ENCODE data around the gene EFCAB12. TPM values are rescaled to one million over a fixed set of nuclear protein-coding genes. Genes with fewer than 3 reads are reported as not detected.
A peak's percentile ranks its signal among the peaks of the same experiment; 100 is the strongest.
"Not testable (repeated sequence)": the region's sequence is repeated elsewhere in the genome, so short reads cannot be mapped to it uniquely, and the experiment has no call there.

EFCAB12 gene
- total RNA-seq, 2 donors from 2014 or later, result 0.33 to 0.73 TPM

GRCh38 chr3:129398803-129399144 is 29.7 kb downstream of the EFCAB12 start:
- peak overlapping the region; percentile 98 for H3K27ac Mint-ChIP-seq
- H3K9me3 Mint-ChIP-seq, result no peaks in the 10 kb centered on the region
- Histone ChIP-seq H3K36me3 (ENCODE audit: control insufficient read depth, insufficient read depth, low read length) (peaks cover 30% of the 10 kb centered on the region), H3K9ac (ENCODE audit: extremely low read depth, low read length, poor library complexity, severe bottlenecking) (peak overlapping the region; percentile 91), H3K9me3 (ENCODE audit: control insufficient read depth, low read length) (no peaks in the 10 kb centered on the region), H3K4me1 (ENCODE audit: control insufficient read depth, insufficient read depth, low read length) (no peaks in the 10 kb centered on the region), H3K27ac (ENCODE audit: low read depth, low read length) (peak overlapping the region; percentile 82), H3K4me3 (ENCODE audit: low read length) (peak overlapping the region; percentile 95), H3K27me3 (ENCODE audit: control insufficient read depth, insufficient read depth, low read length, poor library complexity, severe bottlenecking) (no peaks in the 10 kb centered on the region)
- DNase-seq, result peak; percentile 62
- 0 to 4% methylated on average over 8 to 18 of the region's 18 CpGs for WGBS, 2 experiments (ENCODE audit: insufficient coverage in 1 of 2, insufficient read length in 1 of 2)
- H3K27me3 Mint-ChIP-seq (ENCODE audit: insufficient read depth), result no peaks in the 10 kb centered on the region
- TF ChIP-seq CTCF (conservative IDR thresholded peaks at IDR 0.05), result no peak
- peak overlapping the region; percentile 99 for H3K4me3 Mint-ChIP-seq
- peaks cover 9% of the 10 kb centered on the region for H3K4me1 Mint-ChIP-seq
- H3K36me3 Mint-ChIP-seq (ENCODE audit: low read depth), result peaks cover 17% of the 10 kb centered on the region

GRCh38 chr3:129393760-129394564 is 34.5 kb downstream of the EFCAB12 start:
- H3K4me3 ChIP-seq (ENCODE audit: low read length); H3K9me3 ChIP-seq (ENCODE audit: control insufficient read depth, low read length); H3K27me3 ChIP-seq (ENCODE audit: control insufficient read depth, insufficient read depth, low read length, poor library complexity, severe bottlenecking); H3K4me1 ChIP-seq (ENCODE audit: control insufficient read depth, insufficient read depth, low read length); H3K27ac Mint-ChIP-seq; H3K9ac ChIP-seq (ENCODE audit: extremely low read depth, low read length, poor library complexity, severe bottlenecking); H3K9me3 Mint-ChIP-seq; H3K4me3 Mint-ChIP-seq; H3K27me3 Mint-ChIP-seq (ENCODE audit: insufficient read depth); DNase-seq; H3K27ac ChIP-seq (ENCODE audit: low read depth, low read length): not testable (repeated sequence)
- H3K36me3 ChIP-seq (ENCODE audit: control insufficient read depth, insufficient read depth, low read length), result peaks cover 61% of the 10 kb centered on the region
- peaks cover 23% of the 10 kb centered on the region for H3K4me1 Mint-ChIP-seq
- 80 to 96% methylated on average over 1 to 7 of the region's 17 CpGs for WGBS, 2 experiments (ENCODE audit: insufficient coverage in 1 of 2, insufficient read length in 1 of 2)
- peaks cover 53% of the 10 kb centered on the region for H3K36me3 Mint-ChIP-seq (ENCODE audit: low read depth)

- no peaks in the 10 kb centered on the region for H3K27me3 Mint-ChIP-seq (ENCODE audit: insufficient read depth)
- H3K36me3 Mint-ChIP-seq (ENCODE audit: low read depth), result peaks cover 56% of the 10 kb centered on the region
- peaks cover 63% of the 10 kb centered on the region for H3K36me3 ChIP-seq (ENCODE audit: control insufficient read depth, insufficient read depth, low read length)
- 92 to 97% methylated on average over 6 of the region's 6 CpGs for WGBS, 2 experiments (ENCODE audit: insufficient coverage in 1 of 2, insufficient read length in 1 of 2)
- no peaks in the 10 kb centered on the region for H3K9me3 Mint-ChIP-seq
- no peak overlapping the region for H3K4me3 Mint-ChIP-seq
- no peak overlapping the region for H3K9ac ChIP-seq (ENCODE audit: extremely low read depth, low read length, poor library complexity, severe bottlenecking)
- TF ChIP-seq CTCF (conservative IDR thresholded peaks at IDR 0.05), result no peak
- H3K27me3 ChIP-seq (ENCODE audit: control insufficient read depth, insufficient read depth, low read length, poor library complexity, severe bottlenecking), result no peaks in the 10 kb centered on the region
- H3K4me3 ChIP-seq (ENCODE audit: low read length), result no peak overlapping the region
- H3K27ac ChIP-seq (ENCODE audit: low read depth, low read length), result no peak overlapping the region
- H3K4me1 Mint-ChIP-seq, result peaks cover 23% of the 10 kb centered on the region
- DNase-seq, result no peak
- H3K4me1 ChIP-seq (ENCODE audit: control insufficient read depth, insufficient read depth, low read length), result peaks cover 4% of the 10 kb centered on the region
- no peaks in the 10 kb centered on the region for H3K9me3 ChIP-seq (ENCODE audit: control insufficient read depth, low read length)
- H3K27ac Mint-ChIP-seq, result no peak overlapping the region
Measured at GRCh38 chr3:129393271-129393670, 35.2 kb downstream of the EFCAB12 start.

- not testable (repeated sequence) for H3K9me3 ChIP-seq (ENCODE audit: control insufficient read depth, low read length); H3K4me3 Mint-ChIP-seq; DNase-seq; H3K4me1 ChIP-seq (ENCODE audit: control insufficient read depth, insufficient read depth, low read length); H3K9ac ChIP-seq (ENCODE audit: extremely low read depth, low read length, poor library complexity, severe bottlenecking); H3K9me3 Mint-ChIP-seq; H3K27me3 Mint-ChIP-seq (ENCODE audit: insufficient read depth); H3K27ac ChIP-seq (ENCODE audit: low read depth, low read length); H3K4me3 ChIP-seq (ENCODE audit: low read length); H3K27me3 ChIP-seq (ENCODE audit: control insufficient read depth, insufficient read depth, low read length, poor library complexity, severe bottlenecking)
- H3K36me3 ChIP-seq (ENCODE audit: control insufficient read depth, insufficient read depth, low read length), result peaks cover 69% of the 10 kb centered on the region
- WGBS, 2 experiments (ENCODE audit: insufficient coverage in 1 of 2, insufficient read length in 1 of 2), result 86 to 100% methylated on average over 3 to 5 of the region's 8 CpGs
- Mint-ChIP-seq H3K36me3 (ENCODE audit: low read depth) (peaks cover 65% of the 10 kb centered on the region), H3K27ac (peak overlapping the region; percentile 66), H3K4me1 (peaks cover 29% of the 10 kb centered on the region)
Measured at GRCh38 chr3:129392106-129392887, 36.1 kb downstream of the EFCAB12 start.

- H3K27me3 Mint-ChIP-seq (ENCODE audit: insufficient read depth); H3K27ac Mint-ChIP-seq; H3K4me3 Mint-ChIP-seq; H3K9ac ChIP-seq (ENCODE audit: extremely low read depth, low read length, poor library complexity, severe bottlenecking); H3K9me3 Mint-ChIP-seq; H3K27me3 ChIP-seq (ENCODE audit: control insufficient read depth, insufficient read depth, low read length, poor library complexity, severe bottlenecking); H3K4me3 ChIP-seq (ENCODE audit: low read length); H3K27ac ChIP-seq (ENCODE audit: low read depth, low read length); H3K4me1 ChIP-seq (ENCODE audit: control insufficient read depth, insufficient read depth, low read length); H3K9me3 ChIP-seq (ENCODE audit: control insufficient read depth, low read length); DNase-seq: not testable (repeated sequence)
- Mint-ChIP-seq H3K36me3 (ENCODE audit: low read depth) (peaks cover 67% of the 10 kb centered on the region), H3K4me1 (peaks cover 31% of the 10 kb centered on the region)
- H3K36me3 ChIP-seq (ENCODE audit: control insufficient read depth, insufficient read depth, low read length), result peaks cover 68% of the 10 kb centered on the region
- 95% methylated on average over 3 of the region's 4 CpGs; no CpG with 5 or more reads in 1 of the 2 experiments for WGBS, 2 experiments (ENCODE audit: insufficient coverage in 1 of 2, insufficient read length in 1 of 2)
Measured at GRCh38 chr3:129391583-129391982, 36.9 kb downstream of the EFCAB12 start.
